K562 (cell line): ENCODE results near the gene PRSS8. TPM values are rescaled to one million over a fixed set of nuclear protein-coding genes. Genes with fewer than 3 reads are reported as not detected.
A peak's percentile ranks its signal among the peaks of the same experiment; 100 is the strongest.

Experiments
- ARNT ChIP-seq, 2 experiments: fragments of 450-650 bp; IDR thresholded peaks; 2 replicates each; pipeline ENCODE4 v1.6.1; 2016; ENCODE audit warnings: mild to moderate bottlenecking in 1 of 2
- HDAC6 ChIP-seq: IDR thresholded peaks from 2 replicates; pipeline ENCODE4 v1.6.1; 2012; ENCODE audit warnings: low read depth, mild to moderate bottlenecking, control low read depth, inconsistent platforms, low read length, moderate library complexity
- IRF2 ChIP-seq: sonication (generic); formaldehyde crosslinking; IDR thresholded peaks from 2 replicates; pipeline ENCODE4 v1.8.1; 2022; ENCODE audit warnings: mild to moderate bottlenecking, missing genetic modification reagents
- MECOM ChIP-seq: fragments of 250-450 bp; sonication (Bioruptor Pico); IDR thresholded peaks from 2 replicates; pipeline ENCODE4 v1.8.0; 2022; ENCODE audit warnings: inconsistent platforms
- PURB ChIP-seq: sonication (generic); formaldehyde crosslinking; IDR thresholded peaks from 2 replicates; pipeline ENCODE4 v1.9.0; 2021; ENCODE audit warnings: low read depth, mild to moderate bottlenecking, missing genetic modification reagents
- SMAD4 ChIP-seq: fragments of 250-450 bp; sonication (Bioruptor Pico); conservative IDR thresholded peaks from 2 replicates; pipeline ENCODE4 v1.8.0; 2021; ENCODE audit warnings: inconsistent platforms, mild to moderate bottlenecking, moderate library complexity
- TAF9B ChIP-seq: fragments of 450-650 bp; IDR thresholded peaks from 2 replicates; pipeline ENCODE4 v1.6.1; 2018; ENCODE audit warnings: mild to moderate bottlenecking; ENCODE audit not compliant: partially characterized antibody
- ZNF184 ChIP-seq: sonication (generic); formaldehyde crosslinking; IDR thresholded peaks from 2 replicates; pipeline ENCODE4 v1.5.0; 2020; ENCODE audit warnings: missing genetic modification reagents
- ZNF212 ChIP-seq: fragments of 450-650 bp; formaldehyde crosslinking; IDR thresholded peaks from 2 replicates; pipeline ENCODE4 v1.4.0; 2020; ENCODE audit warnings: mild to moderate bottlenecking
- ZNF263 ChIP-seq: sonication (generic); formaldehyde crosslinking; IDR thresholded peaks from 2 replicates; pipeline ENCODE4 v1.8.0; 2022; ENCODE audit warnings: mild to moderate bottlenecking, missing genetic modification reagents, borderline replicate concordance
- polyA plus RNA-seq, 8 experiments: library from polyadenylated mRNA; depleted of rRNA in 4 of 8; stranded (reverse) in 5 of 8; unstranded in 3 of 8; fragments of >200 nt; fragmentation: Nextera tagmentation in 2 of 8; fragmentation: Illumina TruSeq in 1 of 8; extraction: Ambion mirVana in 2 of 8; extraction: Trizol in 1 of 8; gene quantifications; 2 replicates each; pipeline versions ENCODE4 v1.2.1 to v1.2.3, GENCODE V29; 2011 to 2014; ENCODE audit warnings: inconsistent platforms in 1 of 8, missing spikeins in 1 of 8
- total RNA-seq, 7 experiments: library from RNA; depleted of rRNA in 6 of 7; stranded (reverse); fragments of >200 nt in 6 of 7; fragmentation: Illumina TruSeq in 2 of 7; extraction: Trizol in 2 of 7; gene quantifications; 2 replicates each; pipeline versions ENCODE4 v1.2.1 to v1.2.3, GENCODE V29; 2011 to 2021; ENCODE audit warnings: low replicate concordance in 1 of 7
- TF ChIP-seq, protein P1 (sequence below), 2 experiments: fragments of 450-650 bp in 1 of 2; IDR thresholded peaks; 2 replicates each; pipeline ENCODE4 v1.6.1; 2011 to 2017; ENCODE audit warnings: low read depth in 2 of 2, antibody characterized with exemption in 1 of 2, borderline replicate concordance in 1 of 2, low read length in 1 of 2, mild to moderate bottlenecking in 1 of 2, mixed read lengths in 1 of 2; ENCODE audit not compliant: control insufficient read depth in 1 of 2
- TF ChIP-seq, protein P2 (sequence below), 3 experiments: IDR thresholded peaks in 2 of 3; conservative IDR thresholded peaks in 1 of 3; 2 replicates each; pipeline ENCODE4 v1.5.1; 2011 to 2012; ENCODE audit warnings: low read length in 3 of 3, mild to moderate bottlenecking in 3 of 3, control low read depth in 2 of 3, improper control_type of control experiment in 1 of 3, inconsistent platforms in 1 of 3, low read depth in 1 of 3, mixed read lengths in 1 of 3, moderate library complexity in 1 of 3; ENCODE audit not compliant: insufficient read depth in 2 of 3
- TF ChIP-seq, protein P3 (sequence below), 2 experiments: IDR thresholded peaks; 2 replicates each; pipeline ENCODE4 v1.6.1; 2012; ENCODE audit warnings: improper control_type of control experiment in 2 of 2, low read depth in 2 of 2, low read length in 2 of 2, borderline replicate concordance in 1 of 2
- TF ChIP-seq, protein P4 (sequence below): fragments of 200-400 bp; formaldehyde crosslinking; IDR thresholded peaks from 2 replicates; pipeline ENCODE4 v1.6.1; 2017; ENCODE audit warnings: mild to moderate bottlenecking, low read depth, low read length, moderate library complexity
- TF ChIP-seq, protein P5 (sequence below): fragments of 450-650 bp; IDR thresholded peaks from 2 replicates; pipeline ENCODE4 v1.6.1; 2016; ENCODE audit warnings: antibody characterized with exemption

Gene PRSS8
- total and polyA plus RNA-seq, 9 of the 15 experiments (the other 6 are each of a cell fraction or from before 2014, with no cell fraction given) = 0.25 to 3.9 (median 1.3) TPM; not detected in 1

DNA sequence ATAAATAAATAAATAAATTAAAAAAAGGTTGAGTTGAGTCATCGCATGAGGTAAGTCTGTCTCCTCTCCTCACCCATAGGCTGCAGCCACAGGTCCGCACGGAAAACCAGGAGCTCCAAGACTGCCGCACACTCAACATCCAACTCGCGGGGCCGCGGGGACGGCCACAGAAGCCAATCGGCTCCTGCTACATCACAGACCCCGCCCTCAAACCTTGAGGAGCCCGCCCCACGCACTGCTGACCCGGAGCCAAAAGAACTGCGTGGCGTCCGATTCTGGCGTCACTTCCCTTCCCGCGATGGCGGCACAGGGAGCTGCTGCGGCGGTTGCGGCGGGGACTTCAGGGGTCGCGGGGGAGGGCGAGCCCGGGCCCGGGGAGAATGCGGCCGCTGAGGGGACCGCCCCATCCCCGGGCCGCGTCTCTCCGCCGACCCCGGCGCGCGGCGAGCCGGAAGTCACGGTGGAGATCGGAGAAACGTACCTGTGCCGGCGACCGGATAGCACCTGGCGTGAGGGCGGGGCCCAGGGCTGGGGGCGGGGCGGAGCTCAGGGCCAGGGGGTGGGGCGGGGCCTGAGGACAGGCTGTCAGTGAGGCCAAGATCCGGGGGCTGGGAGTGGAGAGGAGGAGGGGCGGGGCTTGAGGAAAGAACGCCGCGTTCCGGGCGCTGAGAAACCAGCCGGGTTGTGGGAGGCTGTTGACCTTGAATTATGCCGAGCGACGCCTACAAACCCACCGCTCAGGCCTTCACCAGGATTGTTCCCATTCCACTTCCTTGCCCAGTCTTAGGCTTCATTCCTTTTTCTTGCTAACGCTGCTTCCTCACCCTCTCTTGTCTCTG lies 17.9 kb downstream of the PRSS8 start, which contains the start of gene KAT8 (continued):
- TF ChIP-seq ZNF263 (CRISPR knock-in tag) = no peak
- TF ChIP-seq TAF9B = peak; percentile 64
- TF ChIP-seq ZNF212 = no peak
- TF ChIP-seq, protein P1, sequence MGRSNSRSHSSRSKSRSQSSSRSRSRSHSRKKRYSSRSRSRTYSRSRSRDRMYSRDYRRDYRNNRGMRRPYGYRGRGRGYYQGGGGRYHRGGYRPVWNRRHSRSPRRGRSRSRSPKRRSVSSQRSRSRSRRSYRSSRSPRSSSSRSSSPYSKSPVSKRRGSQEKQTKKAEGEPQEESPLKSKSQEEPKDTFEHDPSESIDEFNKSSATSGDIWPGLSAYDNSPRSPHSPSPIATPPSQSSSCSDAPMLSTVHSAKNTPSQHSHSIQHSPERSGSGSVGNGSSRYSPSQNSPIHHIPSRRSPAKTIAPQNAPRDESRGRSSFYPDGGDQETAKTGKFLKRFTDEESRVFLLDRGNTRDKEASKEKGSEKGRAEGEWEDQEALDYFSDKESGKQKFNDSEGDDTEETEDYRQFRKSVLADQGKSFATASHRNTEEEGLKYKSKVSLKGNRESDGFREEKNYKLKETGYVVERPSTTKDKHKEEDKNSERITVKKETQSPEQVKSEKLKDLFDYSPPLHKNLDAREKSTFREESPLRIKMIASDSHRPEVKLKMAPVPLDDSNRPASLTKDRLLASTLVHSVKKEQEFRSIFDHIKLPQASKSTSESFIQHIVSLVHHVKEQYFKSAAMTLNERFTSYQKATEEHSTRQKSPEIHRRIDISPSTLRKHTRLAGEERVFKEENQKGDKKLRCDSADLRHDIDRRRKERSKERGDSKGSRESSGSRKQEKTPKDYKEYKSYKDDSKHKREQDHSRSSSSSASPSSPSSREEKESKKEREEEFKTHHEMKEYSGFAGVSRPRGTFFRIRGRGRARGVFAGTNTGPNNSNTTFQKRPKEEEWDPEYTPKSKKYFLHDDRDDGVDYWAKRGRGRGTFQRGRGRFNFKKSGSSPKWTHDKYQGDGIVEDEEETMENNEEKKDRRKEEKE (IDR thresholded peaks at IDR 0.05; ENCODE audit: borderline replicate concordance in 1 of 2, control insufficient read depth in 1 of 2, low read depth in 2 of 2, low read length in 1 of 2) = no peak
- TF ChIP-seq, protein P2, sequence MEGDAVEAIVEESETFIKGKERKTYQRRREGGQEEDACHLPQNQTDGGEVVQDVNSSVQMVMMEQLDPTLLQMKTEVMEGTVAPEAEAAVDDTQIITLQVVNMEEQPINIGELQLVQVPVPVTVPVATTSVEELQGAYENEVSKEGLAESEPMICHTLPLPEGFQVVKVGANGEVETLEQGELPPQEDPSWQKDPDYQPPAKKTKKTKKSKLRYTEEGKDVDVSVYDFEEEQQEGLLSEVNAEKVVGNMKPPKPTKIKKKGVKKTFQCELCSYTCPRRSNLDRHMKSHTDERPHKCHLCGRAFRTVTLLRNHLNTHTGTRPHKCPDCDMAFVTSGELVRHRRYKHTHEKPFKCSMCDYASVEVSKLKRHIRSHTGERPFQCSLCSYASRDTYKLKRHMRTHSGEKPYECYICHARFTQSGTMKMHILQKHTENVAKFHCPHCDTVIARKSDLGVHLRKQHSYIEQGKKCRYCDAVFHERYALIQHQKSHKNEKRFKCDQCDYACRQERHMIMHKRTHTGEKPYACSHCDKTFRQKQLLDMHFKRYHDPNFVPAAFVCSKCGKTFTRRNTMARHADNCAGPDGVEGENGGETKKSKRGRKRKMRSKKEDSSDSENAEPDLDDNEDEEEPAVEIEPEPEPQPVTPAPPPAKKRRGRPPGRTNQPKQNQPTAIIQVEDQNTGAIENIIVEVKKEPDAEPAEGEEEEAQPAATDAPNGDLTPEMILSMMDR (IDR thresholded peaks at IDR 0.05 in 2 of 3, conservative IDR thresholded peaks at IDR 0.05 in 1 of 3; ENCODE audit: insufficient read depth in 2 of 3, low read depth in 1 of 3, low read length in 3 of 3) = no peak
- TF ChIP-seq PURB (CRISPR knock-in tag) = no peak
- TF ChIP-seq ARNT (IDR thresholded peaks at IDR 0.05) = no peak
- TF ChIP-seq SMAD4 = 0 out of 2 replicates have a peak, but pooled peaks have one; percentile 42
- TF ChIP-seq MECOM (CRISPR knock-in tag) = no peak
- TF ChIP-seq HDAC6 = no peak
- TF ChIP-seq, protein P3, sequence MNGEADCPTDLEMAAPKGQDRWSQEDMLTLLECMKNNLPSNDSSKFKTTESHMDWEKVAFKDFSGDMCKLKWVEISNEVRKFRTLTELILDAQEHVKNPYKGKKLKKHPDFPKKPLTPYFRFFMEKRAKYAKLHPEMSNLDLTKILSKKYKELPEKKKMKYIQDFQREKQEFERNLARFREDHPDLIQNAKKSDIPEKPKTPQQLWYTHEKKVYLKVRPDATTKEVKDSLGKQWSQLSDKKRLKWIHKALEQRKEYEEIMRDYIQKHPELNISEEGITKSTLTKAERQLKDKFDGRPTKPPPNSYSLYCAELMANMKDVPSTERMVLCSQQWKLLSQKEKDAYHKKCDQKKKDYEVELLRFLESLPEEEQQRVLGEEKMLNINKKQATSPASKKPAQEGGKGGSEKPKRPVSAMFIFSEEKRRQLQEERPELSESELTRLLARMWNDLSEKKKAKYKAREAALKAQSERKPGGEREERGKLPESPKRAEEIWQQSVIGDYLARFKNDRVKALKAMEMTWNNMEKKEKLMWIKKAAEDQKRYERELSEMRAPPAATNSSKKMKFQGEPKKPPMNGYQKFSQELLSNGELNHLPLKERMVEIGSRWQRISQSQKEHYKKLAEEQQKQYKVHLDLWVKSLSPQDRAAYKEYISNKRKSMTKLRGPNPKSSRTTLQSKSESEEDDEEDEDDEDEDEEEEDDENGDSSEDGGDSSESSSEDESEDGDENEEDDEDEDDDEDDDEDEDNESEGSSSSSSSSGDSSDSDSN (IDR thresholded peaks at IDR 0.05; ENCODE audit: borderline replicate concordance in 1 of 2, low read depth in 2 of 2, low read length in 2 of 2) = no peak
- TF ChIP-seq, protein P4, sequence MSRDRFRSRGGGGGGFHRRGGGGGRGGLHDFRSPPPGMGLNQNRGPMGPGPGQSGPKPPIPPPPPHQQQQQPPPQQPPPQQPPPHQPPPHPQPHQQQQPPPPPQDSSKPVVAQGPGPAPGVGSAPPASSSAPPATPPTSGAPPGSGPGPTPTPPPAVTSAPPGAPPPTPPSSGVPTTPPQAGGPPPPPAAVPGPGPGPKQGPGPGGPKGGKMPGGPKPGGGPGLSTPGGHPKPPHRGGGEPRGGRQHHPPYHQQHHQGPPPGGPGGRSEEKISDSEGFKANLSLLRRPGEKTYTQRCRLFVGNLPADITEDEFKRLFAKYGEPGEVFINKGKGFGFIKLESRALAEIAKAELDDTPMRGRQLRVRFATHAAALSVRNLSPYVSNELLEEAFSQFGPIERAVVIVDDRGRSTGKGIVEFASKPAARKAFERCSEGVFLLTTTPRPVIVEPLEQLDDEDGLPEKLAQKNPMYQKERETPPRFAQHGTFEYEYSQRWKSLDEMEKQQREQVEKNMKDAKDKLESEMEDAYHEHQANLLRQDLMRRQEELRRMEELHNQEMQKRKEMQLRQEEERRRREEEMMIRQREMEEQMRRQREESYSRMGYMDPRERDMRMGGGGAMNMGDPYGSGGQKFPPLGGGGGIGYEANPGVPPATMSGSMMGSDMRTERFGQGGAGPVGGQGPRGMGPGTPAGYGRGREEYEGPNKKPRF = no peak
- TF ChIP-seq, protein P5, sequence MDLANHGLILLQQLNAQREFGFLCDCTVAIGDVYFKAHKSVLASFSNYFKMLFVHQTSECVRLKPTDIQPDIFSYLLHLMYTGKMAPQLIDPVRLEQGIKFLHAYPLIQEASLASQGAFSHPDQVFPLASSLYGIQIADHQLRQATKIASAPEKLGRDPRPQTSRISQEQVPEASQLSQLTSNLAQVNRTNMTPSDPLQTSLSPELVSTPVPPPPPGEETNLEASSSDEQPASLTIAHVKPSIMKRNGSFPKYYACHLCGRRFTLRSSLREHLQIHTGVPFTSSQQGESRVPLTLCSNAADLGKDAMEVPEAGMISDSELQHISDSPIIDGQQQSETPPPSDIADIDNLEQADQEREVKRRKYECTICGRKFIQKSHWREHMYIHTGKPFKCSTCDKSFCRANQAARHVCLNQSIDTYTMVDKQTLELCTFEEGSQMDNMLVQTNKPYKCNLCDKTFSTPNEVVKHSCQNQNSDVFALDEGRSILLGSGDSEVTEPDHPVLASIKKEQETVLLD = no peak
- no peak for TF ChIP-seq ZNF184 (CRISPR knock-in tag)
- no peak for TF ChIP-seq IRF2 (CRISPR knock-in tag)
